HEK293 (cell line): ENCODE results near the gene ACTA2.
A peak's percentile ranks its signal among the peaks of the same experiment; 100 is the strongest.
"Not testable (repeated sequence)": the region's sequence is repeated elsewhere in the genome, so short reads cannot be mapped to it uniquely, and the experiment has no call there.

Experiments used
- CTCF ChIA-PET: fragments of 350-600 bp; formaldehyde crosslinking; extraction: SDS; loops from one replicate; lab custom pipeline; 2021; ENCODE audit warnings: antibody characterized with exemption; lab: Yijun Ruan, JAX
- POLR2A ChIA-PET: fragments of 300-600 bp; formaldehyde crosslinking; extraction: SDS; loops from one replicate; lab custom pipeline; 2020; ENCODE audit warnings: antibody characterized with exemption, inconsistent platforms; lab: Yijun Ruan, JAX
- H3K27ac ChIP-seq: fragments of 200-500 bp; sonication (Bioruptor generic); 2 replicates; pipeline ENCODE4 v1.5.1; 2014; ENCODE audit warnings: low read depth, low read length, control low read depth, inconsistent platforms; ENCODE audit errors: extremely low read depth
- H3K36me3 ChIP-seq, 2 experiments: fragments of 200-500 bp in 1 of 2; sonication (Bioruptor generic) in 1 of 2; 1 replicate in 1 of 2; 2 replicates in 1 of 2; pipeline ENCODE4 v1.5.1; 2014 to 2017; ENCODE audit warnings: inconsistent platforms in 2 of 2, low read length in 2 of 2; ENCODE audit not compliant: control insufficient read depth in 2 of 2, insufficient read depth in 1 of 2
- H3K4me1 ChIP-seq: fragments of 200-500 bp; sonication (Bioruptor generic); 2 replicates; pipeline ENCODE4 v1.5.1; 2014; ENCODE audit warnings: mild to moderate bottlenecking, low read length, inconsistent platforms; ENCODE audit not compliant: control insufficient read depth, insufficient read depth
- H3K4me3 ChIP-seq: 2 replicates; pipeline ENCODE4 v1.5.1; 2011; ENCODE audit warnings: low read depth, mild to moderate bottlenecking, control low read depth, low read length, moderate library complexity
- H3K9me3 ChIP-seq: fragments of 200-500 bp; sonication (Bioruptor generic); 2 replicates; pipeline ENCODE4 v1.5.1; 2014; ENCODE audit warnings: low read depth, low read length, inconsistent platforms; ENCODE audit not compliant: control insufficient read depth, insufficient read depth
- CTCF ChIP-seq: fragments of 450-650 bp; formaldehyde crosslinking; IDR thresholded peaks from 2 replicates; pipeline ENCODE4 v1.5.1; 2016; ENCODE audit warnings: missing biosample characterization, missing genetic modification characterization
- EGR2 ChIP-seq: fragments of 450-650 bp; formaldehyde crosslinking; IDR thresholded peaks from 2 replicates; pipeline ENCODE4 v1.5.1; 2016; ENCODE audit warnings: low read depth, missing biosample characterization, missing genetic modification characterization
- GLI4 ChIP-seq: fragments of 450-650 bp; formaldehyde crosslinking; IDR thresholded peaks from 2 replicates; pipeline ENCODE4 v1.5.1; 2016; ENCODE audit warnings: missing biosample characterization, missing genetic modification characterization
- KLF1 ChIP-seq: fragments of 450-650 bp; formaldehyde crosslinking; IDR thresholded peaks from 2 replicates; pipeline ENCODE4 v1.5.1; 2016; ENCODE audit warnings: missing biosample characterization, missing genetic modification characterization
- KLF10 ChIP-seq: fragments of 450-650 bp; IDR thresholded peaks from 2 replicates; pipeline ENCODE4 v1.5.1; 2018; ENCODE audit warnings: missing biosample characterization, mild to moderate bottlenecking, missing genetic modification characterization
- MZF1 ChIP-seq: fragments of 450-650 bp; formaldehyde crosslinking; IDR thresholded peaks from 2 replicates; pipeline ENCODE4 v1.5.1; 2017; ENCODE audit warnings: missing biosample characterization, missing genetic modification characterization, borderline replicate concordance
- SCRT2 ChIP-seq: fragments of 450-650 bp; formaldehyde crosslinking; IDR thresholded peaks from 2 replicates; pipeline ENCODE4 v1.5.1; 2016; ENCODE audit warnings: missing biosample characterization, missing genetic modification characterization
- TRIM28 ChIP-seq: IDR thresholded peaks from 2 replicates; pipeline ENCODE4 v1.6.1; 2011; ENCODE audit warnings: low read length, control low read depth, borderline replicate concordance
- WT1 ChIP-seq: fragments of 450-650 bp; formaldehyde crosslinking; IDR thresholded peaks from 2 replicates; pipeline ENCODE4 v1.5.1; 2016; ENCODE audit warnings: missing biosample characterization, missing genetic modification characterization
- ZBTB20 ChIP-seq: fragments of 450-650 bp; formaldehyde crosslinking; IDR thresholded peaks from 2 replicates; pipeline ENCODE4 v1.5.1; 2016; ENCODE audit warnings: missing biosample characterization, missing genetic modification characterization
- ZBTB8A ChIP-seq: fragments of 450-650 bp; formaldehyde crosslinking; IDR thresholded peaks from 2 replicates; pipeline ENCODE4 v1.5.1; 2016; ENCODE audit warnings: missing biosample characterization, missing genetic modification characterization
- ZFP3 ChIP-seq: fragments of 450-650 bp; formaldehyde crosslinking; IDR thresholded peaks from 2 replicates; pipeline ENCODE4 v1.5.1; 2016; ENCODE audit warnings: low read depth, missing biosample characterization, missing genetic modification characterization
- ZNF184 ChIP-seq: fragments of 450-650 bp; IDR thresholded peaks from 2 replicates; pipeline ENCODE4 v1.5.1; 2018; ENCODE audit warnings: missing biosample characterization, mild to moderate bottlenecking, missing genetic modification characterization
- ZNF24 ChIP-seq: fragments of 450-650 bp; formaldehyde crosslinking; IDR thresholded peaks from 2 replicates; pipeline ENCODE4 v1.5.1; 2016; ENCODE audit warnings: missing biosample characterization, missing genetic modification characterization
- ZNF248 ChIP-seq: fragments of 450-650 bp; formaldehyde crosslinking; IDR thresholded peaks from 2 replicates; pipeline ENCODE4 v1.5.1; 2017; ENCODE audit warnings: missing biosample characterization, missing genetic modification characterization
- ZNF266 ChIP-seq: fragments of 450-650 bp; formaldehyde crosslinking; IDR thresholded peaks from 2 replicates; pipeline ENCODE4 v1.5.1; 2016; ENCODE audit warnings: missing biosample characterization, missing genetic modification characterization, low read depth
- ZNF335 ChIP-seq: fragments of 450-650 bp; formaldehyde crosslinking; conservative IDR thresholded peaks from 2 replicates; pipeline ENCODE4 v1.5.1; 2016; ENCODE audit warnings: missing biosample characterization, missing genetic modification characterization
- ZNF341 ChIP-seq: fragments of 450-650 bp; formaldehyde crosslinking; IDR thresholded peaks from 2 replicates; pipeline ENCODE4; 2016; ENCODE audit warnings: low read depth, missing biosample characterization, missing genetic modification characterization
- ZNF610 ChIP-seq: fragments of 450-650 bp; formaldehyde crosslinking; IDR thresholded peaks from 2 replicates; pipeline ENCODE4 v1.5.1; 2016; ENCODE audit warnings: missing biosample characterization, missing genetic modification characterization, borderline replicate concordance
- ZNF621 ChIP-seq: fragments of 450-650 bp; formaldehyde crosslinking; IDR thresholded peaks from 2 replicates; pipeline ENCODE4 v1.5.1; 2017; ENCODE audit warnings: missing biosample characterization, missing genetic modification characterization
- ZNF626 ChIP-seq: fragments of 450-650 bp; sonication (Bioruptor Pico); formaldehyde crosslinking; IDR thresholded peaks from 2 replicates; pipeline ENCODE4 v1.5.1; 2018; ENCODE audit warnings: missing biosample characterization, missing genetic modification characterization, inconsistent platforms
- ZNF654 ChIP-seq: fragments of 450-650 bp; formaldehyde crosslinking; IDR thresholded peaks from 2 replicates; pipeline ENCODE4 v1.5.1; 2016; ENCODE audit warnings: low read depth, missing biosample characterization, missing genetic modification characterization
- ZNF701 ChIP-seq: fragments of 450-650 bp; formaldehyde crosslinking; IDR thresholded peaks from 2 replicates; pipeline ENCODE4 v1.5.1; 2016; ENCODE audit warnings: missing biosample characterization, missing genetic modification characterization
- ZXDB ChIP-seq: fragments of 450-650 bp; formaldehyde crosslinking; IDR thresholded peaks from 2 replicates; pipeline ENCODE4 v1.5.1; 2016; ENCODE audit warnings: missing biosample characterization, missing genetic modification characterization
- TF ChIP-seq, protein P1 (sequence below): fragments of 450-650 bp; formaldehyde crosslinking; IDR thresholded peaks from 2 replicates; pipeline ENCODE4 v1.5.1; 2016; ENCODE audit warnings: missing biosample characterization, missing genetic modification characterization
- TF ChIP-seq, protein P2 (sequence below): fragments of 450-650 bp; formaldehyde crosslinking; IDR thresholded peaks from 2 replicates; pipeline ENCODE4 v1.5.1; 2016; ENCODE audit warnings: missing biosample characterization, missing genetic modification characterization

ACTA2 gene

DNA sequence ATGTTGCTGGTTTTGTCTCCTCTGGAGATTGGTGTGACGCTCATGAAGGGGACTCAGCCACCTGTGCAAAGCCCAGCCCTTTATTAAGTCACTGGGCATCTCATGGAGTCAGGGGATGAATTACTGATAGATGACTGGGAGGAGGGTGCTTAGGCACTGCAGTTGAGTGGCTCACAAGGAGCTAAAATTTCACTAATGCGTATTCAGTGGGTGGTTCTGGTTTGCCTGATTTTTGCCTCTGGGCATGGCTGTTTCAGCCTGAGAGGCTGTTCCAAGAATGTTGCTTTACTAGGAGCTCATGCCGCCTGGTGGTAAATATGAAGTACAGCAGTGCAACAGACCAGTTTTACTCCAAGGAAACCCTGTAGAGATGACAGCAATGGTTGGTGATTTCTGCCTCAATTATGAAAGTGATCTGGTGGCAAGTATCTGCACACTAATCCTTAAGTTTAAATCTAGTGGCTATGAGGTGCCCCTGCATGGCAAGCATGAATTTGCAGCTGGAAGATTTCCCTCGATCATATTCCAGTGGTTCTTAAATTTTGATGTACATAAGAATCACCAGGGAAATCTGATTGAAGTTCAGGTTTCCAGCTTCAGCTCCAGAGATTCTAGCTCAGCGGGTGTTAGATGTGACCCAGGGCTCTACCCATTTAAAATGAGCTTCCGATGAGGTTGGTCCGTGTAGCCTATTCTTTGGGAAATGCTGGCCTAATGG is 19.9 kb downstream of the ACTA2 start (continued):
- TF ChIP-seq, protein P1, sequence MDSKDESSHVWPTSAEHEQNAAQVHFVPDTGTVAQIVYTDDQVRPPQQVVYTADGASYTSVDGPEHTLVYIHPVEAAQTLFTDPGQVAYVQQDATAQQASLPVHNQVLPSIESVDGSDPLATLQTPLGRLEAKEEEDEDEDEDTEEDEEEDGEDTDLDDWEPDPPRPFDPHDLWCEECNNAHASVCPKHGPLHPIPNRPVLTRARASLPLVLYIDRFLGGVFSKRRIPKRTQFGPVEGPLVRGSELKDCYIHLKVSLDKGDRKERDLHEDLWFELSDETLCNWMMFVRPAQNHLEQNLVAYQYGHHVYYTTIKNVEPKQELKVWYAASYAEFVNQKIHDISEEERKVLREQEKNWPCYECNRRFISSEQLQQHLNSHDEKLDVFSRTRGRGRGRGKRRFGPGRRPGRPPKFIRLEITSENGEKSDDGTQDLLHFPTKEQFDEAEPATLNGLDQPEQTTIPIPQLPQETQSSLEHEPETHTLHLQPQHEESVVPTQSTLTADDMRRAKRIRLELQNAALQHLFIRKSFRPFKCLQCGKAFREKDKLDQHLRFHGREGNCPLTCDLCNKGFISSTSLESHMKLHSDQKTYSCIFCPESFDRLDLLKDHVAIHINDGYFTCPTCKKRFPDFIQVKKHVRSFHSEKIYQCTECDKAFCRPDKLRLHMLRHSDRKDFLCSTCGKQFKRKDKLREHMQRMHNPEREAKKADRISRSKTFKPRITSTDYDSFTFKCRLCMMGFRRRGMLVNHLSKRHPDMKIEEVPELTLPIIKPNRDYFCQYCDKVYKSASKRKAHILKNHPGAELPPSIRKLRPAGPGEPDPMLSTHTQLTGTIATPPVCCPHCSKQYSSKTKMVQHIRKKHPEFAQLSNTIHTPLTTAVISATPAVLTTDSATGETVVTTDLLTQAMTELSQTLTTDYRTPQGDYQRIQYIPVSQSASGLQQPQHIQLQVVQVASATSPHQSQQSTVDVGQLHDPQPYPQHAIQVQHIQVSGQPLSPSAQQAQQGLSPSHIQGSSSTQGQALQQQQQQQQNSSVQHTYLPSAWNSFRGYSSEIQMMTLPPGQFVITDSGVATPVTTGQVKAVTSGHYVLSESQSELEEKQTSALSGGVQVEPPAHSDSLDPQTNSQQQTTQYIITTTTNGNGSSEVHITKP (tag by site-specific recombination) = peak; percentile 39; the same call in 1 of the 2 replicates
- TF ChIP-seq KLF1 = 0 out of 2 replicates have a peak, but pooled peaks have one; percentile 16
- no peak for TF ChIP-seq ZBTB20 (tag by site-specific recombination)
- peak; percentile 80 for TF ChIP-seq CTCF (tag by site-specific recombination)
- TF ChIP-seq, protein P2, sequence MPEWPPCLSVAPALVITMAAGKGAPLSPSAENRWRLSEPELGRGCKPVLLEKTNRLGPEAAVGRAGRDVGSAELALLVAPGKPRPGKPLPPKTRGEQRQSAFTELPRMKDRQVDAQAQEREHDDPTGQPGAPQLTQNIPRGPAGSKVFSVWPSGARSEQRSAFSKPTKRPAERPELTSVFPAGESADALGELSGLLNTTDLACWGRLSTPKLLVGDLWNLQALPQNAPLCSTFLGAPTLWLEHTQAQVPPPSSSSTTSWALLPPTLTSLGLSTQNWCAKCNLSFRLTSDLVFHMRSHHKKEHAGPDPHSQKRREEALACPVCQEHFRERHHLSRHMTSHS = no peak
- peak; percentile 54 for TF ChIP-seq SCRT2 (tag by site-specific recombination)
- peak; percentile 62; the same call in 1 of the 2 replicates for TF ChIP-seq ZXDB (tag by site-specific recombination)
- no peak for TF ChIP-seq ZNF626 (tag by site-specific recombination)
- TF ChIP-seq KLF10 (tag by site-specific recombination) = 0 out of 2 replicates have a peak, but pooled peaks have one; percentile 15
- no peak; the same call in 1 of the 2 replicates for TF ChIP-seq EGR2 (tag by site-specific recombination)
- TF ChIP-seq TRIM28 = peak; percentile 66; the same call in 1 of the 2 replicates
- peak; percentile 98 for TF ChIP-seq ZNF341 (tag by site-specific recombination)
- peak; percentile 95 for TF ChIP-seq ZNF654
- peak; percentile 55 for TF ChIP-seq ZNF335 (tag by site-specific recombination)
- TF ChIP-seq MZF1 = no peak

GRCh38 chr10:88932029-88932428 is 20.5 kb downstream of the ACTA2 start:
- H3K4me3 ChIP-seq, H3K36me3 ChIP-seq, H3K9me3 ChIP-seq, H3K4me1 ChIP-seq, H3K27ac ChIP-seq: not testable (repeated sequence)
- ChIA-PET POLR2A (interaction anchor here (1.5 to 1.8 kb wide), 2 partner anchors 58 to 96 kb away, joined by 7 to 11 read pairs; partner anchors contain the start of gene FAS), CTCF (interaction anchor here (0.5 to 11.9 kb wide), 50 partner anchors 8 to 1856 kb away, joined by 3 to 456 read pairs (median 5); partner anchors contain the start of genes ANKRD22, CH25H and FAS)

DNA sequence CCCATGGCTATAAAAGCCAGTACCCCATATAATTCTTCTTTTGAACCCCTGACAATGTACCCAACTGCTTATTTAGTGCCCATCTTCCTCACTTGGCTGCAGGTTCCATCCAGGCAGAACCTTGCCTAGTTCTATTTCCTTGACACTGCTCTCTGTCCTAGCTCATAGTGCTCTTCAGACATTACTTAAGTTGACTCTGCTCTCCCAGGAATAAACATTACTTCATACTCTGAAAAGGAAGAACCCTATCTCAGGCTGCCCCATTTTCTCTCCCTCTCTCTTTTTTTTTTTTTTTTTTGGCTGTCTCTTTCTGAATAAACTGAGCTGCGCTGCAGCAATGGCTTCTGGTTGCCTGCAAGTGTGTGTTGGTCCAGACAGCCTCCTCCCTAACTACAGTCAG is 21.0 kb downstream of the ACTA2 start:
- POLR2A ChIA-PET = no interaction called here
- Histone ChIP-seq H3K9me3 (no peaks in the 10 kb centered on the region), H3K36me3 (peaks cover 0 to 4% of the 10 kb centered on the region in 2 experiments; a peak in 1 of 3 replicates), H3K4me3 (no peak overlapping the region), H3K27ac (no peak overlapping the region), H3K4me1 (peaks cover 5% of the 10 kb centered on the region; the same call in 1 of the 2 replicates)
- CTCF ChIA-PET = interaction anchor here (0.6 to 11.9 kb wide), 15 partner anchors 18 to 367 kb away, joined by 3 to 456 read pairs (median 11); partner anchors contain the start of gene FAS
- TF ChIP-seq ZFP3 (tag by site-specific recombination) = no peak
- TF ChIP-seq WT1 = no peak
- no peak for TF ChIP-seq ZNF621 (tag by site-specific recombination)
- no peak for TF ChIP-seq ZNF24 (tag by site-specific recombination)
- TF ChIP-seq ZNF248 = no peak
- TF ChIP-seq ZNF610 = no peak
- no peak for TF ChIP-seq ZNF701
- no peak for TF ChIP-seq ZNF184 (tag by site-specific recombination)
- no peak for TF ChIP-seq GLI4
- no peak for TF ChIP-seq ZBTB8A (tag by site-specific recombination)
- no peak for TF ChIP-seq ZNF266 (tag by site-specific recombination)
